Endothelial cell of umbilical vein (primary cell): ENCODE results near the gene DNAH3. TPM values are rescaled to one million over a fixed set of nuclear protein-coding genes. Genes with fewer than 3 reads are reported as not detected.

Source experiments
- BruUV-seq: library from RNA; stranded (reverse); fragments of 400-500 nt; replicated peaks from 2 replicates; lab custom pipeline; 2021; lab: Mats Ljungman, UMichigan
- CTCF ChIA-PET: fragments of 300-600, 350-600 bp; sonication (Branson Sonifier 250); formaldehyde crosslinking; loops from one replicate; lab custom pipeline; 2021; ENCODE audit warnings: antibody characterized with exemption, inconsistent platforms; lab: Charles Lee
- POLR2A ChIA-PET: fragments of 300-600, 350-600 bp; sonication (Branson Sonifier 250); formaldehyde crosslinking; loops from one replicate; lab custom pipeline; 2021; ENCODE audit warnings: antibody characterized with exemption, inconsistent platforms; lab: Charles Lee
- DNase-seq: peaks from one replicate; pipeline ENCODE4 v3.0.0-alpha.2; 2011; ENCODE audit warnings: low read depth, low spot score
- FAIRE-seq: peaks from 2 replicates; lab custom pipeline; 2011; peaks lifted over from hg19 to GRCh38; lab: Jason Lieb, UNC
- H2AFZ ChIP-seq: 2 replicates; pipeline ENCODE4 v1.6.0; 2012; ENCODE audit warnings: low read depth, low read length, control low read depth, inconsistent platforms
- H3K27ac ChIP-seq: 2 replicates; pipeline ENCODE4 v1.5.1; 2011; ENCODE audit warnings: low read depth, mild to moderate bottlenecking, control low read depth, low read length, moderate library complexity; ENCODE audit not compliant: insufficient read depth
- H3K27me3 ChIP-seq, 2 experiments: 2 replicates each; pipeline versions ENCODE4 v1.6.0 to v1.6.1; 2011; ENCODE audit warnings: low read length in 2 of 2, mixed read lengths in 1 of 2; ENCODE audit not compliant: control insufficient read depth in 2 of 2, insufficient read depth in 2 of 2
- H3K36me3 ChIP-seq, 2 experiments: 2 replicates in 1 of 2; 3 replicates in 1 of 2; pipeline ENCODE4 v1.5.1; 2011; ENCODE audit warnings: low read length in 2 of 2, mild to moderate bottlenecking in 1 of 2, moderate library complexity in 1 of 2; ENCODE audit not compliant: control insufficient read depth in 2 of 2, insufficient read depth in 2 of 2; ENCODE audit errors: extremely low read depth in 1 of 2
- H3K4me1 ChIP-seq: 3 replicates; pipeline ENCODE4 v1.5.1; 2011; ENCODE audit warnings: mild to moderate bottlenecking, low read length; ENCODE audit not compliant: control insufficient read depth, insufficient read depth; ENCODE audit errors: extremely low read depth
- H3K4me2 ChIP-seq: 2 replicates; pipeline ENCODE4 v1.6.1; 2011; ENCODE audit warnings: low read length, control low read depth, mixed read lengths; ENCODE audit not compliant: insufficient read depth
- H3K4me3 ChIP-seq, 3 experiments: fragments of 200-600 bp in 1 of 3; sonication (generic), shearing (Covaris generic) in 1 of 3; replicated peaks in 1 of 3; 2 replicates each; pipeline ENCODE4 v1.5.1; 2011 to 2016; ENCODE audit warnings: control low read depth in 3 of 3, low read length in 3 of 3, mild to moderate bottlenecking in 2 of 3, inconsistent platforms in 1 of 3, low read depth in 1 of 3, moderate library complexity in 1 of 3; ENCODE audit not compliant: insufficient read depth in 1 of 3
- H3K79me2 ChIP-seq: 2 replicates; pipeline ENCODE4 v1.6.0; 2012; ENCODE audit warnings: low read length, inconsistent platforms; ENCODE audit not compliant: control insufficient read depth, insufficient read depth
- H3K9ac ChIP-seq: replicated peaks from 2 replicates; pipeline ENCODE3; 2011; ENCODE audit warnings: low read length, control low read depth; ENCODE audit not compliant: insufficient read depth; ENCODE audit errors: extremely low read depth
- H3K9me1 ChIP-seq: replicated peaks from 3 replicates; pipeline ENCODE4 v1.6.0; 2011; ENCODE audit warnings: mild to moderate bottlenecking, low read length; ENCODE audit not compliant: control insufficient read depth, insufficient read depth; ENCODE audit errors: extremely low read depth
- H3K9me3 ChIP-seq: replicated peaks from 2 replicates; pipeline ENCODE4 v1.5.1; 2012; ENCODE audit warnings: low read length, inconsistent platforms; ENCODE audit not compliant: control insufficient read depth, insufficient read depth
- H4K20me1 ChIP-seq: replicated peaks from 2 replicates; pipeline ENCODE3; 2011; ENCODE audit warnings: mild to moderate bottlenecking, low read length; ENCODE audit not compliant: control insufficient read depth, insufficient read depth; ENCODE audit errors: extremely low read depth
- EZH2 ChIP-seq: IDR thresholded peaks from 2 replicates; pipeline ENCODE4 v1.6.1; 2012; ENCODE audit warnings: borderline replicate concordance, low read depth, mild to moderate bottlenecking, moderate library complexity, low read length, inconsistent platforms; ENCODE audit not compliant: severe bottlenecking
- FOS ChIP-seq: IDR thresholded peaks from 2 replicates; pipeline ENCODE4 v1.6.1; 2011; ENCODE audit warnings: mild to moderate bottlenecking, low read length, moderate library complexity, borderline replicate concordance; ENCODE audit not compliant: insufficient read depth
- GATA2 ChIP-seq: IDR thresholded peaks from 2 replicates; pipeline ENCODE4 v1.7.0; 2011; ENCODE audit warnings: low read depth, mild to moderate bottlenecking, moderate library complexity, mixed read lengths, low read length; ENCODE audit not compliant: insufficient read length, insufficient read depth
- JUN ChIP-seq: IDR thresholded peaks from 2 replicates; pipeline ENCODE4 v1.6.1; 2011; ENCODE audit warnings: borderline replicate concordance, low read depth; ENCODE audit not compliant: insufficient read length, insufficient read depth
- MYC ChIP-seq: IDR thresholded peaks from one replicate; pipeline ENCODE4 v1.6.1; 2011; ENCODE audit warnings: mild to moderate bottlenecking, low read depth, low read length
- POLR2A ChIP-seq: IDR thresholded peaks from 2 replicates; pipeline ENCODE4 v1.6.1; 2012; ENCODE audit warnings: low read depth, mild to moderate bottlenecking, control low read depth, low read length
- POLR2AphosphoS5 ChIP-seq: IDR thresholded peaks from 2 replicates; pipeline ENCODE4 v1.6.1; 2012; ENCODE audit warnings: low read depth, mild to moderate bottlenecking, control low read depth, low read length, moderate library complexity; ENCODE audit not compliant: insufficient read depth
- dilution Hi-C: fragments of 300-500 bp; cut with MboI; formaldehyde crosslinking; loops from one replicate; pipeline ENCODE4 v1.15.0; 2019; ENCODE audit warnings: low sequenced_read_pairs; ENCODE audit not compliant: extremely low pct_ligation_motif_present
- intact Hi-C: fragments of 100-400 bp; cut with micrococcal nuclease; formaldehyde crosslinking; loops from one replicate; pipeline ENCODE4 v1.10.0; 2022
- polyA plus RNA-seq, 4 experiments: library from polyadenylated mRNA; depleted of rRNA in 3 of 4; stranded (reverse) in 3 of 4; unstranded in 1 of 4; fragments of >200 nt; gene quantifications; 2 replicates each; pipeline versions ENCODE4 v1.2.1 to v1.2.3, GENCODE V29; 2011 to 2012; ENCODE audit warnings: missing spikeins in 1 of 4
- total RNA-seq: library from RNA; stranded (reverse); gene quantifications from 2 replicates; pipeline ENCODE4 v1.2.3, GENCODE V29; 2021
- TF ChIP-seq, protein P1 (sequence below): IDR thresholded peaks from 2 replicates; pipeline ENCODE4 v1.6.1; 2011; ENCODE audit not compliant: insufficient read depth, insufficient read length
- TF ChIP-seq, protein P2 (sequence below), 2 donors: IDR thresholded peaks; 1 replicate in 1 of 2; 2 replicates in 1 of 2; pipeline ENCODE4 v1.5.1; 2011; ENCODE audit warnings: low read length in 2 of 2, mild to moderate bottlenecking in 2 of 2, moderate library complexity in 2 of 2, control low read depth in 1 of 2, inconsistent platforms in 1 of 2, low read depth in 1 of 2; ENCODE audit not compliant: insufficient read depth in 1 of 2; ENCODE audit errors: extremely low read depth in 1 of 2

Gene DNAH3
- total and polyA plus RNA-seq, 2 donors (not counting 3 experiments of a cell fraction or from before 2014, with no cell fraction given), result not detected

DNA sequence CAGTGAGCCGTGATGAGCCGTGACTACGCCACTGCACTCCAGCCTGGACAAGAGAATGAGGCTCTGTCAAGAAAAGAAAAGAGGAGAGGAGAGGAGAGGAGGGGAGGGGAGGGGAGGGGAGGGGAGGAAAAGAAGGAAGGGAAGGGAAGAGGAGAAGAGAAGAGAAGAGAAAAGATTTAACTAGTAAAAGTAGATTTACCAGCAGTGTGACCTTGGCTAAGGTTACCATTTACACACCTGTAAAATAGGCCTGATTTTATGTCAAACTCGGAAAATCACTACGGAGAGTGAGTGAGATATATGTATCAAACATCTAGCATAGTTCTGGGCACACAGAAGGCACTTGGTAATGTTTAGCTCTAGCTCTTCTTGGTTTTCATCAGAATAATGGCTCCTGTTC lies 140.8 kb downstream of the DNAH3 start:
- ChIA-PET POLR2A (no interaction called here), CTCF (interaction anchor here (2.1 kb wide), 1 partner anchor 9 kb away, joined by 9 read pairs; no protein-coding TSS in a partner anchor)
- FAIRE-seq, result no peak

More for the DNA sequence above, 140.8 kb downstream of the DNAH3 start:
- Histone ChIP-seq H3K27ac (no peak overlapping the region), H4K20me1 (no peaks in the 10 kb centered on the region), H3K4me1 (no peaks in the 10 kb centered on the region), H3K36me3 (no peaks in the 10 kb centered on the region), H2AFZ (no peak overlapping the region), H3K4me3 (no peak overlapping the region), H3K79me2 (no peaks in the 10 kb centered on the region), H3K4me2 (no peak overlapping the region), H3K9me3 (no peaks in the 10 kb centered on the region), H3K9ac (no peak overlapping the region), H3K9me1 (no peaks in the 10 kb centered on the region), H3K27me3 (peaks cover 2 to 12% of the 10 kb centered on the region in 2 experiments)
- dilution Hi-C loops (no loop called here), intact Hi-C loops (no loop called here)
- no peak for DNase-seq
- no TSS peak for BruUV-seq
- TF ChIP-seq POLR2A (no peak), FOS (no peak), GATA2 (no peak), POLR2AphosphoS5 (no peak), EZH2 (no peak), MYC (no peak), JUN (no peak)
- TF ChIP-seq, protein P1, sequence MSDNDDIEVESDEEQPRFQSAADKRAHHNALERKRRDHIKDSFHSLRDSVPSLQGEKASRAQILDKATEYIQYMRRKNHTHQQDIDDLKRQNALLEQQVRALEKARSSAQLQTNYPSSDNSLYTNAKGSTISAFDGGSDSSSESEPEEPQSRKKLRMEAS, result no peak
- TF ChIP-seq, protein P2, sequence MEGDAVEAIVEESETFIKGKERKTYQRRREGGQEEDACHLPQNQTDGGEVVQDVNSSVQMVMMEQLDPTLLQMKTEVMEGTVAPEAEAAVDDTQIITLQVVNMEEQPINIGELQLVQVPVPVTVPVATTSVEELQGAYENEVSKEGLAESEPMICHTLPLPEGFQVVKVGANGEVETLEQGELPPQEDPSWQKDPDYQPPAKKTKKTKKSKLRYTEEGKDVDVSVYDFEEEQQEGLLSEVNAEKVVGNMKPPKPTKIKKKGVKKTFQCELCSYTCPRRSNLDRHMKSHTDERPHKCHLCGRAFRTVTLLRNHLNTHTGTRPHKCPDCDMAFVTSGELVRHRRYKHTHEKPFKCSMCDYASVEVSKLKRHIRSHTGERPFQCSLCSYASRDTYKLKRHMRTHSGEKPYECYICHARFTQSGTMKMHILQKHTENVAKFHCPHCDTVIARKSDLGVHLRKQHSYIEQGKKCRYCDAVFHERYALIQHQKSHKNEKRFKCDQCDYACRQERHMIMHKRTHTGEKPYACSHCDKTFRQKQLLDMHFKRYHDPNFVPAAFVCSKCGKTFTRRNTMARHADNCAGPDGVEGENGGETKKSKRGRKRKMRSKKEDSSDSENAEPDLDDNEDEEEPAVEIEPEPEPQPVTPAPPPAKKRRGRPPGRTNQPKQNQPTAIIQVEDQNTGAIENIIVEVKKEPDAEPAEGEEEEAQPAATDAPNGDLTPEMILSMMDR (IDR thresholded peaks at IDR 0.05; ENCODE audit: extremely low read depth in 1 of 2, insufficient read depth in 1 of 2, low read depth in 1 of 2, low read length in 2 of 2), result no peak
